ENCODE data around the gene TATDN2. TPM values are rescaled to one million over a fixed set of nuclear protein-coding genes. Genes with fewer than 3 reads are reported as not detected.

TATDN2 gene
- total and polyA plus RNA-seq, 9 of the 15 experiments (the other 6 are each of a cell fraction or from before 2014, with no cell fraction given): 5.2 to 44.7 (median 25.8) TPM

- TF ChIP-seq ZBTB40 (IDR thresholded peaks at IDR 0.05) (peak; percentile 57; the same call in 1 of the 2 replicates), ZBTB40 (CRISPR knock-in tag; IDR thresholded peaks at IDR 0.05) (no peak; the same call in 1 of the 2 replicates), SIN3A (IDR thresholded peaks at IDR 0.05; ENCODE audit: borderline replicate concordance in 2 of 2, control insufficient read depth in 1 of 2, low read depth in 2 of 2, low read length in 2 of 2) (peak; percentile 15 to 39; a peak in 1 of 4 replicates)
These were observed 907 bp downstream of the TATDN2 start (continued) for GRCh38 chr3:10248984-10249748.

Data from K562 (cell line).